Activated CD4-positive, alpha-beta T cell treated with anti-CD3 and anti-CD28 coated beads for 4 hours (primary cell): ENCODE results near the gene KDM4B.

Source experiments
- DNase-seq, 2 donors: peaks; one replicate each; pipeline ENCODE4 v3.0.0-alpha.2; 2020

Gene KDM4B

DNA sequence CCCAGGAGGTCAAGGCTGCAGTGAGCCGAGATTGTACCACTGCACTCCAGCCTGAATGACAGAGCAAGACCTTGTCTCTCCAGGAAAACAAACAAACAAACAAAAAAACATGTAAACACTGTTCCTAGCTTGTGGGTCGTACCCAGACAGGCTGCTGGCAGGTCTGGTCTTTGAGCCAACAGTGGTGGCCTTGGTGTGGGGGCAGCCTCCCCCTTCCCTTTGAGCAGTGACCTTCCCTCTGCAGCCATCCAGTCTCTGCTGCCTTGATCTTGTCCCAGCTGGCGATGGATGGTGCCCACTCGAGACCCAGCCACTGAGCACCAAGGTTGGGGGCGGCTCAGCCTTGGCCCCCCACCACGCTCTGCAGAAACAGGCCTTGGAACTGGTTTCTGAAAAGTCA lies 143.3 kb downstream of the KDM4B start:
- DNase-seq: no peak

DNA sequence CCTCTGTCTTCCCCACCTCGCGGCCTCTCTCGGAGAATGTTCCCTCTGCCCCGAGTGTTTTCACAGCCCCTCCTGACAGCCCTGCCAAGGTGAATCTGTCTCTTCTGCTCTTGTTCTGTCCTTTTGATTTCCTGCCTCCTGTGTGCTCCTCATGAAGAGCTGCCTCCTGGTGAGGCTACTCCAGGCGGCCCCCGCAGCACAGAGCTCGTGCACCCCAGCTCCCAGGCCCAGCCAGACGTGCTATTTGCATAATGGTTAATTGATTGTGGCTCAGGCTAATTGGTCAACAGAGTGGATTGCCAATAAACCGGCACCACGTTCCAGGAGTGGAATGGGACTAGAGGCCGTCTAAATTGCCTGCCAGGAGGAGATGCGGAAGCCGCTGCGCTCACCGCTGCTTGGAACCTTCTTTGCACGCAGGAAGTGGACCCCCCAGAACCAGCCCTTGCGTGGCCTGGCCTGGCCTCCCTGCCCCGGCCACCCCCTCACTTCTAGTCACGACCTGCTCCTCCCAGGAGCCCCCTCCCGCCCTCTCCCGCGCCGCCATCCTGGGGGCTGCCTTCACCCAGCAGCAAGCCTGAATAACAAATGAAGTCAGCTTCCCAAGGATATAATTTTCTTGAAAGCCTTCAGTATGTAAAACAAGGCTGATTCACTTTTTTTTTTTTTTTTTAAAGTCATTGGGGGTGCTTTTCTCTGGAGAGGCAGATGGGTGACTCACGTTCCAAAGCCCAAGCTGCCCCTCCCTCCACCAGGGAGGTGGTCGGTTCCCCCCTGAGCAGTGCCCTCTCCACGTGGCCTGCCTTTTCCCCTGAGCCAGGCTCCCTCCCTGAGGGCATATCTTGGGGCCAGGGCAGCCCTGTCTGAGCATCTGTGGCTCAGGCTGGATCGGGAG lies 144.0 kb downstream of the KDM4B start:
- no peak for DNase-seq

DNA sequence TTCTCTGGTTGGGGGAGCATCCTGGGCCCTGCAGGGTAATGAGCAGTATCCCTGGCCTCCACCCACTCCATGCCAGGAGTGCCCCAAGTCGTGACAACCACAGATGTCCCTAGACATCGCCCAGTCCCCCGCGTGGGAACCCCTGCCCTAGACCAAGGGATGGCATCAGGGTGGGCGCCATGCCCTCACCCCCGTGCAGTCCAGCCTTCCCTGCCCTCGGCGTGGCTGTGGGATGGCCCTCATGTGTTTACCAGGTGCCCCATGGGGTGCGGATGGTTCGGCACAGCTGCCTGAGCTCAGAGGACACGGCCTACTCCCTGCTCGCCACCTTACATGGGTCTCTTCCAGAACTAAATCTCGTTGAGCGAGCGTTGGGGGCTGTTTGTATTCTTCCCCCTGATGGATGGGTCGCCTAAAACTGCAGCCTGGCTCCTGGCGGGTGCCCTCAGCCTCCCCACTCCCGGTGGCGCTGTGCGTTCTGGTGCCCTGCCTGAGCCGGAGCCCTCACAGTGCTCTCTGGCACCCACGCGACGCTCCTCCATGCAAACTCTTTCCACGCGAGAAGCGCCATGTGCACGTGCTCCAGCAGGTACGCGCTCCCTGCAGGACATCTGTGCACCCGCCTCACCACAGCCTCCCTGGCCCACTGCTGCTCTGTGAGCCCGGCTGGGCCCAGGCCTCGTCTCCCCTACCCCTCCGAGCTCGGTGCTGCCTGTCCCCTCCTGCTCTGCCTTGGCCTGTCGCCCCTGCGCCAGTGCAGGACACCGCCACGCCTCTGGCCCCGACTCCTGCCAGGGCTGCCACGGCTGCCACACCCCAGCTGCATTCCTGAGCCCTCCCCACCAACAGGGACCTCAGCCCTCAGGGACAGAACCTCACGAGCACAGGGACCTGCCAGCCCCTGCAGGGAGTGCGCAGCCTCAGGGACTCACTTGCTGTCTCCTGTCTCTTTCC lies 145.0 kb downstream of the KDM4B start:
- DNase-seq: no peak

DNA sequence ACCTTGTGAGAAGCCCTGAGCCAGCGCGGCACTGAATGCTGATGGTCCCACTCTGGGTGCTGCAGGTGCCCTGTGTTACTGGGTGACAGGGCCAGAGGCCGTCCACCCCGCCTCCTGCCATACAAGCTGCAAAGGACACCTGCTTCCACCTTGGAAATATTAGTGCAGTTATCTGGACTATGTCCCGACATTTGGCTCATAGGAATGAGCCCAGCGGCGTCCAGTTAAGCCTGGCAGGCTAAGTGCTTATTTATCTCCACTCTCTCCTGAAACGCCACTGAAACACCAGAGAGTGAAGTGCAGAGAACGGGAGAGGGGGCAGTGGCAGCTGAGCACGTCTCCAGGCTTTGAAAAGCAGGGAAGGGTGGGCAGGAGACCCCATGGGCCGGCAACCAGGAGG lies 145.8 kb downstream of the KDM4B start:
- DNase-seq: no peak

DNA sequence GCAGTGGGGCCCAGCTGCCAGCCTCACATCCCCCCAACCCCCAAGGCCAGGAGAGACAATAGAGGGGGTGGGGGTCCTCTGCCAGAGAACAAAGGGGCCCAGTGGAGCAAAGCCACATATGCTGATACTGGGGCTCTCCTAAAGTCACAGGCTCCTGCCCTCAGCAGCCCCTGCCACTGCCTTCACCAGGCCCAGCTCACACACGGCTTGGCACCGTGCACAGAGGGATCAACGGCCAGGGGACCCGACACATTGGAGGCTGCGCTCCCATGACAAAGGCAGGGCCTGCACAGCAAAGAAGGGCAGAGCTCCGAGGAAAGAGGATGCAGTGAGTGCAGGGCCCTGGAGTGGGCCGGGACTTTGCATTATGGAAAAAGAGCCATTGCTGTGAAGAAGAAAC lies 146.4 kb downstream of the KDM4B start:
- no peak for DNase-seq

DNA sequence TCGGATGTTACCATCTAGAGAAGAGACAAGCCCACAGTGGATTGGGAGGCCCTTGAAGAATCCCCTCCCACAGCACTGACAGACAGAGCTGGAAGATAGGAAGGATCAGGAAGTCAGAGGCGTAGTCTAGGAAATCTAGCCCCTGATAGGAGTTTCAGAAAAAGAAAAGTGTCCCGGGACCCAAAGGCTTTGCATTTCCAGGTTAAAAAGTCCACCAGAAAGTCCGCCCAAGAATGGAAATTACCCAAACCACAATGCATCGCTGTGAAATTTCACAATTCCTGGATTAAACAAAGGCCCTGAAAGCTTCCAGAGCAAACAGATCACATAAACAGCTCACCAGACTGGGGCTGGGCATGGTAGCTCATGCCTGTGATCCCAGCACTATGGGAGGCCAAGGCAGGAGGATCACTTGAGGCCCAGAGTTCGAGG lies 146.9 kb downstream of the KDM4B start:
- DNase-seq: no peak

DNA sequence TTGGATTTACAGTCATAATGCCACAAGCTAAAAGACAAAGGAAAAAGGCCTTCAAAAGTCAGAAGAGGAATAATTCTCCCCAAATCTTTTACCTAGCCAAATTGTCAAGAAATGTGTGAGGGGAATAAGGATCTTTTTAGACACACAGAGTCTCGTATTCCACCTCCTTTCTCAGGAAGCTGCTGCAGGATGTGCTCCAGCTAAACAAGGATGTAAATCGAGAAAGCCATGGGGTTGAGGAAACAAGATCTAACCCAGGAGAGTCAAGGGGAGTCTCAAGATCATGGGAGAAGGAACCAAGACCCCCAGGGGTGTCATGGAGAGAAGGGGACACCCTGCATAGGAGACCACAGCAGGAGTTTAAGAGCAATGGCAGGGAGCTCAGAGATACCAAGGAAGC lies 147.4 kb downstream of the KDM4B start:
- DNase-seq: no peak

DNA sequence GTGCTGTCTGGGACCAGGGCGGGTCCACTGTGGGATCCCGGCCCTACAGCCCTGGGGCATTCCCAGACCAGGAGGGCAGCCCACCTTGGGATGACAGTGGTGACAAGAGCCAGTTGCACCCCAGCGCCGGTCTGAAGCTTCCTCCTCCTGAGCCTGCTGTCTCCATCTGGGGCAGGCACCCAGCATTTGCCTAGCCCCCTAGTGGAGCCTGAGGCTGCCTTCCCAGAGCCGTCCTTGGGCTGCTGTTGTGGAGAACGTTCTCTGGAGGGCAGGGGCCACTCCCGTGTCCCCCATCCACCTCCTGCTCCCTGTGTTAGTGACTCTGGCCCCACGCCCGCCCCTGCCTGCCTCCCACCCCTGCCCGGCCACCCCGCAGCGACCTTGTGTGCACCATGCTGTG lies 148.5 kb downstream of the KDM4B start:
- DNase-seq: no peak

DNA sequence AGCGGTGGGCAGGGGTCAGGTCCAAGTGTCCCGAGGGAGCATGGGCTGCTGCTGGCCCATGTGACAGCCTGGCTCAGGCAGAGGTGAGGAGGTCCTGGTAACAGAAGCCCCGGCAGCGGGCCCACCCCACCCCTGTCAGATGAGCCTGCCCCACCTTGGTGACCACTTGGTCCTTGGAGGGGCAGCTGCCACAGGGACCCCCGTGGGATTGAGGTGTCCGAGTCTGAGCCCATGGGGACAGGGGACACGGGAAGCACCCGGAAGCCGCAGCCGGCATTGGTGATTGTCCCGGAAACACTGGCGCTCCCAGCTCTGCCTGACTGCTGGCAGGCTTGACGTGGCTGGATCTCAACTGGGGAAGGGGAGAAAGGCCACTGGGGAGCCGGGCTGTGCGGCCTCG lies 149.1 kb downstream of the KDM4B start:
- no peak for DNase-seq

DNA sequence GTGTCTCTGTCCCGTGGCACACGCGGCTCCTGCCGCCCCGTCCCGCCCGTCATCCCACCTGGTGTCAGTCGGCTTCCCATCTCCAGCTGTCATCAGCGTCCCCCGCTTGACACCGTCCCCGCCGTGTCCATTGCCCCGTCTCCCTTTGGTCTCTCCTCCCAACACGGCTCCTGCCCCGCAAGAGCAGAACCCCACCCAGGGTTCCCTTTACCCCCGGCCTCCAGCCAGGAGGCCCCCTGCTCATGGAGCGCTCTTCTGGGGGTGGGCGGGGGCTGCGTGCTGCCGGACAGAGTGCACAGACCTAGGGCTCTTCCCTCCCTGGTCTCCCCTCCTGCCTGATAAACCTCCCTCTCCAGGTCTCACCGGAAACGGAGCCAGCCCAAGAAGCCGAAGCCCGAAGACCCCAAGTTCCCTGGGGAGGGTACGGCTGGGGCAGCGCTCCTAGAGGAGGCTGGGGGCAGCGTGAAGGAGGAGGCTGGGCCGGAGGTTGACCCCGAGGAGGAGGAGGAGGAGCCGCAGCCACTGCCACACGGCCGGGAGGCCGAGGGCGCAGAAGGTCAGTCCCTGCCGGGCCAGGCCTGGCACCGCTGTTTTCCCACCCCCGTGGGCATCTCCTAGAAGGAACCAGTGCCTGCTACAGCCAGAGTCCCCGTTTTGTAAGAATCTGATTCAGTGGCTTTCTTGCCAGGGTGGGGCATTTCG lies 150.5 kb downstream of the KDM4B start:
- DNase-seq: no peak

DNA sequence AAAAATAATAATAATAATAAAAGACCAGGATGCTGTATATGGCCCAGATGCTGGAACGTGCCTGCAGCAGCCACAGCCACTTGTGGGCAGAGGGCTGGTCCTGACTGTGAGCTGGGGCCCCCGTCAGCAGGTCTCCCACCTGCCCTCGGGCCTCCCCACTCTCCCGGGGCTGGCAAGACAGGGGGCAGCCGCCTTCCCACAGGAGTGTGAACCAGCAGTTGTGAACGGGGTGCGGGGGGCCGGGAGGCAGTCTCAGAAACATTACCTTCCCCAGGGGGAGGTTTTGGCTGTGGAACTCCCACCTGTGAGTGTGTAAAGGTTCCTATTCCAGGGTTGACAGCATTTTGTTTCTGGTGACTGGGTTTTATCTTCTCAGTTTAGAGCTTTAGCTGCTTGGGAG lies 151.4 kb downstream of the KDM4B start:
- DNase-seq: no peak

DNA sequence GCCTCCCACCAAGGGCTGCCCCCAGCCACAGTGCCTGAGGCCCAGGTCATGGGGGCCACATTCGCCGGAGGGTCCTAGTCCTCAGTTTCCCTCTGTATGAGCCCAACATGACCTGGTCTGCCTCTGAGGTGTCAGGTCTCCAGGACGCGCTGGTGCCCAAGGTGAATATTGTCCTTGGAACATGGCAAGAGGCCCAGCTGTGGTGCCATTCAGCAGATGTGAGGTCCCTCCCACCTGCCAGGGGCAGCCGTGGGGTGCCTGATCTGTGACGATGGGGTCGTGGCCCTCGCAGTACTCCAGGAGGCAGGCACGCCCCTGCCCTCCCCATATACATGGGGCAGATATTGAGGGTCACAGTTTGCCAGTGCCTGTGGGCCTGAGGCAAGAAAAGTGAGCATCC lies 151.9 kb downstream of the KDM4B start:
- DNase-seq: no peak

DNA sequence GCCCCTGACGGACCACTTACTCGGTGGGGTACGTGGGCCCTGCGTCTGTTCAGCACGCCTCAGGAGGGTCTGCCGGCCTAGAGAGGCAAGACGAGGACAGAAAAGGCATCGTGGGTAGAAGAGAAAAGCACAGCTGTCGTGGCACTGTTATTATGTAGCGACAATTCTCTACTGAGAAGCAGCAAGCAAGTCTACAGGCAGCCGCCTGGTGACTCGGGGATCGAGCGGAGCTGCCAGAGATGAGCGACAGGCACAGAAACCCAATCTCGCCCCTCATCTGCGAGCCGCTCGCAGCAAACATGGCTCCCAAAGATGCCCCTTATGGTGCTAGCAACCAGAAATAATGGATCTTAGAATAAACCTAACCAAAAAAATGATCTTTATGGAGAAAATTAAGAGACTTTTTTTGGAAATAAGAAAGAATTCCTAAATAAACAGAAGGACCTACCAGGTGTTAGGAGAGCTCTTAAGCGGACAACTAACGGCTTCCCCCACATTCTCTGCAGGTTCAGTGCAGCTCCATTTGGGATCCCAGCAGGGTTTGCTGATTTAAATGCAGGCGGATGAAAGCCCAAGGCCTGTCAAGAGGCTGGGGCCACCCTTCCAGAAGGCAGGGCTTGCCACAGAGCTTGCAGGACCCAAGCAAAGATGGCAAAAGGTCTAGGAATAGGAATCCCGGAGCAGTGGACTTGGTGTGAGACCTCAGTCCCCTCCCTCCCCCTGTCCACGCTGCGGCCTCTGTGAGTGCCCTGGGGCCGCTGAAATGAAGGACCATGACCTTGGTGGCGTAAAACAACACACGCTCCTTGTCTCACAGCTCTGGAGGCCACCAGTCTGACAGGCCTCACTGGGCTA lies 152.6 kb downstream of the KDM4B start:
- DNase-seq: no peak

DNA sequence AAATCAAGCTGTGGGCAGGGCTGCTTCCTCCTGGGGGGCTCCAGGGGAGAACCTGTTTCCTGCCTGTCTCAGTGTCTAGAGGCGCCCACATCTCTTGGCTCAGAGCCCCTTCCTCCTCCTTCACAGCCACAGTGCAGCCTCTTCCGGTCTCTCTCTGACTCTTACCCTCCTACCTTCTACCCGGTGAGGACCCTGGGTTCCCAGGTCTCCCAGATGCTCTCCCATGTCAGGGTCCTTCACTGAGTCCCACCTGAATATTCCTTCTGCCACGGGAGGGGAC lies 153.1 kb downstream of the KDM4B start:
- DNase-seq: no peak

DNA sequence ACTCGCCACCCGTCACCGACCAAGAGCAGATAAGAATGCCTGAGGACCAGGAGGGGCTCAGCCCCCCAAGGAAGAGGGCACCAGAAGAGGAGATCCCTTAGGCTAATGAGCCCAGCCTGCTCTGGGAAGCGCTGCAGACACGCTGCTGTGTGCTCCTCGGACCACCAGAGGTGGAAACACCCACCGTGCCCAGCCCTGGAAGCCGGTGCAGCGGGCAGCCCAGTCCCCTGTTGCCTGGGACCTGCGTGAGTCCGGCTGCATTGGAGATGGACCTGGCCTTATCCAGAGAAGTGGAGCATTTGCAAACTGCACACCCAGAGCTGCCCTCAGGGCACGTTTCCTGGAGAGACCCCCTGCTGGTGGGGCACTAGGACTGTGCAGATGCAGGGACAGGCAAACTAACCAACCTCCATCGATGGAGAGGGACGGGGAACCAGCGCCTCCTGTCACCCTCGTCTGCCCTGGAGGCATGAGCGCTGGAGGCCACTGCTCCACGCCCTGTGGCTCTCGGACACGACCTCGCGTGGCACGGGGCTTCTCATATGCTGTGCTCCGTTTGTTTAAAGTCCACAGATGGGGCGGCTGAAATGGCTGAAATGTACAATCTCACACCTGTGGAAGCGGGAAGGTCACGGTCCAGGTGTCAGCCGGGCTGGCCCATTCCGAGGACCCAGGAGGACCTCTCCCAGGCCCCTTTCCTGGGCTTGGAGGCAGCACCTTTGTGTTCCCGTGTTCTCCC lies 153.9 kb downstream of the KDM4B start:
- no peak for DNase-seq

DNA sequence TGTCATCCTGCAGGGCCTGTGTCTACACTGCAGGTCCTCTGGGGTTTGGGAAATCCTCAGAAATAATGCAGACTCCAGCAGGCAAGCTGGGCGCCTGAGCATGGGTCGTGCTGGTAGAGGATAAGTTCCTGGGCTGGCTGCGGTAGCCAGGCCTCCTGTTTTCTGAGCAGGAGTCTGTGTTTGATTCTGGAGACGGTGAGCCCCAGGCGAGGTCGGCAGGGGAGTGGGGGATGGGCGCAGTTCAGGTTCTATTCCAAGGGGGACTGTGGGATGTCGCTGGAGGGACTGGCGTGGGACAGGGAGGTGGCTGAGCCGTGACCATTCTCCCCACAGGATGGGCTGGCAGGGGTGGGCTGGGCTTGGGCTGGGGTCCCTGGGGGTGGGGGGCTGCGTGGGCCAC lies 154.7 kb downstream of the KDM4B start:
- no peak for DNase-seq

DNA sequence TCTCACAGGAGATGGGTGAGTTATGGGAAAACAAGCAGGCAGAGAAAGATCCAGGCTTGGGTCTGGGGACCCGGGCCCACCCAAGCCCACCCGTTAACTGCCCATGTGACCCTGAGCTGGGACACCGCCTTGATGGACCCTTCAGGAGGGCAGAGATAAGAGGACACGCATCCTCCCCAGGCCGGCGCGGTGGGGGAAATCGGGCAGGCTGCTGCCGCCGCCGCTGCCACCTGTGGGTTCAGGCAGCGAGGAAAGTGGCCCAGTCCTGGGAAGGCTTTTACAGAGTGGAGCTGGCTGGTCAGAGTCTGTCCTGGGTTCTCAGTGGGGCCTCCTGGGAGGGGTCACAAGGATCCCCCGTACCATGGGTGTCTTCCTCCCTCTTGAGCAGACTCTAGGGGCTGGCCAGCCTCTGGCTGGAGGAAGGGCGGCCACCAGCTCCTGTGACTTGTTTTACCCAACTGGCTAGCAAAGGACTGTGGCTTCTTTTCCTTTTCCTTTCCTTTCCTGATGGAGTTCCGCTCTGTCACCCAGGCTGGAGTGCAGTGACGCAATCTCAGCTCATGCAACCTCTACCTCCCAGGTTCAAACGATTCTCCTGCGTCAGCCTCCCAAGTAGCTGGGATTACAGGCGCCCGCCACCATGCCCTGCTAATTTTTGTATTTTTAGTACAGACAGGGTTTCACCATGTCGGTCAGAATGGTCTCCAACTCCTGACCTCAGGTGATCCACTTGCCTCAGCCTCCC lies 155.4 kb downstream of the KDM4B start:
- no peak for DNase-seq

DNA sequence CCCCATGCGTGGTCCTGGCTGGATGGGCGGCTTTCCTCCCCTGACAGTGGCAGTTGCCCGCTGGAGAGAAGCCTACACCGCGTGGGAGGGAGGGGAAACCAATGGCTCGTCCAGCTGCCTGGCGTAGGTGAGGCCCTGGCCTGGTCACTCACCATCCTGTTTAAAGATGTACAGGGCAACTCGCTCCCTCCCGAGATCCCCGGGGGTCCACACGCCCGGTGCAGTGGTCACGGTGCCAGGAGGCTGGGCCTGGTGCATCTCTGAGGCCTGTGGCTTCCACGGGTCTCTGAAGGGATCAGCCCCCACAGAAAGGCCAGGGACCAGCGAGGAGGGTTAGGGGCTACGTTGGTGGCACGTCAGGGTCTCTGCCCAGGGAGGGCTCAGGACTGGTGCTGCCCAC lies 156.5 kb downstream of the KDM4B start:
- no peak for DNase-seq

DNA sequence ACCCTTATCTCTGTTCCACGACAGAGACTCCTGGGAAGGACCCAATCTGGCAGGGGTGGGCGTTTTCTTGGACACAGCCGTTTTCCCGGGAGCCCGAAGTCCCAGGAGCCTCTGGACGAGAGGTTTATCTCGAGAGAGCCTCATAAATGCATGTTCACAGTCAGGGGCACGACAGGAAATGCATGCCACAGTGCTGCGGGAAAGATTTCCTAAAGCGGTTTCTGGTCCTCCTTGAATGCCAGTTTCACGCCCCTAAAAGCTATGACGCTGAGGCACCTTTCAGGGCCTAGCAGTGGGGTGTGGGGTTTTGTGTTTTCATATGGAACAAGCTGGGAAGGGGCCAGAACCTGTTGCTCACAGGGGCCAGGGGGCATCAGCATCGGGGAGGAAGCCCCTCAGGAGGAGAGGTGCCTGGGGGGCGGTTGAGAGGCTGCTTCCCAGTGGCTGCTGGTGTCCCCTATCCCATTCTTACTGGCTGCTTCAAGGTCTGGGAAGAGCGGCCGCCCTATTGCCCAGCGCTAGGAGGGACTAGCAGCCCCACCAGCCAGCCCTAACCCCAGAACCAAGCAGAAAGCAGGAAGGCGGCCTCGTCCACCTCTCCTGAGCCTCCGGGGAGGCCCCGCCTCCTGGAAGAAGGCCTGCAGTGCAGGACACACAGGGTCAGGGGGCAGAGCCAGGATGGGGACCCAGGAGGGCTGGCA lies 157.0 kb downstream of the KDM4B start:
- no peak for DNase-seq

DNA sequence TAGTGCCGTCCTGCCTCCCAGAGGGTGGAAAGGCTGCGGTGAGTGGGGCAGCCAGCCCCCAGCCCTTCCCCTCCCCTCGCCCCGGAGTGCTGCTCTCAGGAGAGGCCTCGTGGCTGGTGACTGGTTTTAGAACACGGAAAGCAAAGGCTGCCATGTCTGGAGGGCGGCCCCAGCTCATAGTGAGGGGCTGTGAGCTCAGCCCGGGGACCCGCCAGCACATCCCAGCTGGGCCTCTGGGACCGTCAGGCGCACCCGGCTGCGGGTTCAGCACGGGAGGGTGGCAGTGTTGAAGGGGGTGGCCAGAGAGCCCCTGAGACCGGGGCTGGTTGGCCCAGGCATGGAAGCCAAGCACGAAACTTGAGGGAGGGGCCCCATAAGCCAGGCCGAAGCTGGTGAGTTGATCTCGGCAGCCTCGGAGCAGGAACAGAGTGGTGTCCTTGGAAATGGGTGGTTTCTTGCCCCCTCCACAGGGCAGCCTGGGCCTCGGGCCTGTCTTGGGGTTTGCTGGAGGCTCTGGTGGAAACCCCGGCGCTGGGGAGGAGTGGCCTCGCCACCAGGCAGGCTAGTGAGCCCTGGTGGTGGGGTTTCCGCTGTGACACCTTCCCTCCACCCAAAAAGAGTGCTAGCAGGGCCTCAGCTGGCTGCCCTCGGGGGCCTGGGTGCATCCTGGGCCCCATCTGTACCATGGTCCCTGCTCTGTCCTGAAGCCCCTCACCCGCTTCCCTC lies 157.7 kb downstream of the KDM4B start:
- no peak for DNase-seq
